CD8-positive, alpha-beta memory T cell (primary cell): Measurements from ENCODE around the gene RNU7-1. TPM values are rescaled to one million over a fixed set of nuclear protein-coding genes. Genes with fewer than 3 reads are reported as not detected.

Source experiments
- CTCF ChIA-PET: fragments of 350-600 bp; sonication (Branson Sonifier 250); formaldehyde crosslinking; loops from one replicate; lab custom pipeline; 2021; ENCODE audit warnings: antibody characterized with exemption; lab: Charles Lee
- POLR2A ChIA-PET: fragments of 350-600 bp; sonication (Branson Sonifier 250); formaldehyde crosslinking; loops from one replicate; lab custom pipeline; 2021; ENCODE audit warnings: antibody characterized with exemption; lab: Charles Lee
- DNase-seq, 5 donors: peaks; one replicate each; pipeline versions ENCODE4 v3.0.0 to v3.0.0-alpha.2; 2020 to 2022; ENCODE audit warnings: mixed read lengths in 1 of 5
- H3K27ac ChIP-seq: one replicate; pipeline ENCODE4 v1.7.0; 2013; ENCODE audit warnings: low read depth, mild to moderate bottlenecking, low read length, moderate library complexity
- H3K27me3 ChIP-seq: 2 replicates; pipeline ENCODE4 v1.7.0; 2013; ENCODE audit warnings: low read length, mild to moderate bottlenecking; ENCODE audit not compliant: insufficient read depth, poor library complexity, severe bottlenecking
- H3K36me3 ChIP-seq: 2 replicates; pipeline ENCODE4 v1.7.0; 2013; ENCODE audit warnings: mild to moderate bottlenecking, low read length, moderate library complexity; ENCODE audit not compliant: insufficient read depth
- H3K4me1 ChIP-seq: 2 replicates; pipeline ENCODE4 v1.7.0; 2013; ENCODE audit warnings: mild to moderate bottlenecking, low read length, moderate library complexity; ENCODE audit not compliant: insufficient read depth
- H3K4me3 ChIP-seq: 2 replicates; pipeline ENCODE4 v1.7.0; 2013; ENCODE audit warnings: mild to moderate bottlenecking, low read length
- H3K9me3 ChIP-seq: 2 replicates; pipeline ENCODE4 v1.7.0; 2013; ENCODE audit warnings: mild to moderate bottlenecking, low read length
- H3K27ac Mint-ChIP-seq, 8 donors: one replicate each; pipeline ENCODE4 v1.8.0; 2020 to 2021; ENCODE audit warnings: mixed read lengths in 8 of 8, mild to moderate bottlenecking in 6 of 8, inconsistent platforms in 3 of 8, moderate library complexity in 3 of 8
- H3K27me3 Mint-ChIP-seq, 2 donors: one replicate each; pipeline ENCODE4 v1.8.0; 2020 to 2021; ENCODE audit warnings: mixed read lengths in 2 of 2, mild to moderate bottlenecking in 1 of 2, moderate library complexity in 1 of 2
- H3K36me3 Mint-ChIP-seq, 3 donors: one replicate each; pipeline ENCODE4 v1.8.0; 2020 to 2021; ENCODE audit warnings: mixed read lengths in 3 of 3, inconsistent platforms in 1 of 3, mild to moderate bottlenecking in 1 of 3
- H3K4me1 Mint-ChIP-seq, 3 donors: one replicate each; pipeline ENCODE4 v1.8.0; 2020 to 2021; ENCODE audit warnings: mixed read lengths in 3 of 3, inconsistent platforms in 1 of 3, mild to moderate bottlenecking in 1 of 3
- H3K4me3 Mint-ChIP-seq, 7 donors: one replicate each; pipeline ENCODE4 v1.8.0; 2020 to 2021; ENCODE audit warnings: mixed read lengths in 7 of 7, mild to moderate bottlenecking in 6 of 7, moderate library complexity in 4 of 7, inconsistent platforms in 2 of 7
- H3K9me3 Mint-ChIP-seq, 5 donors: one replicate each; pipeline ENCODE4 v1.8.0; 2020 to 2022; ENCODE audit warnings: mixed read lengths in 5 of 5, mild to moderate bottlenecking in 3 of 5, moderate library complexity in 2 of 5, inconsistent platforms in 1 of 5
- polyA plus RNA-seq: library from polyadenylated mRNA; unstranded; fragments of 300-500 nt; fragmentation: Illumina TruSeq; gene quantifications from one replicate; pipeline ENCODE4 v1.2.3, GENCODE V29; 2021
- total RNA-seq, 2 experiments: library from RNA; stranded (reverse); gene quantifications; one replicate each; pipeline ENCODE4 v1.2.3, GENCODE V29; 2021

The RNU7-1 gene
- total and polyA plus RNA-seq, 3 experiments from 2014 or later, result not detected

DNA sequence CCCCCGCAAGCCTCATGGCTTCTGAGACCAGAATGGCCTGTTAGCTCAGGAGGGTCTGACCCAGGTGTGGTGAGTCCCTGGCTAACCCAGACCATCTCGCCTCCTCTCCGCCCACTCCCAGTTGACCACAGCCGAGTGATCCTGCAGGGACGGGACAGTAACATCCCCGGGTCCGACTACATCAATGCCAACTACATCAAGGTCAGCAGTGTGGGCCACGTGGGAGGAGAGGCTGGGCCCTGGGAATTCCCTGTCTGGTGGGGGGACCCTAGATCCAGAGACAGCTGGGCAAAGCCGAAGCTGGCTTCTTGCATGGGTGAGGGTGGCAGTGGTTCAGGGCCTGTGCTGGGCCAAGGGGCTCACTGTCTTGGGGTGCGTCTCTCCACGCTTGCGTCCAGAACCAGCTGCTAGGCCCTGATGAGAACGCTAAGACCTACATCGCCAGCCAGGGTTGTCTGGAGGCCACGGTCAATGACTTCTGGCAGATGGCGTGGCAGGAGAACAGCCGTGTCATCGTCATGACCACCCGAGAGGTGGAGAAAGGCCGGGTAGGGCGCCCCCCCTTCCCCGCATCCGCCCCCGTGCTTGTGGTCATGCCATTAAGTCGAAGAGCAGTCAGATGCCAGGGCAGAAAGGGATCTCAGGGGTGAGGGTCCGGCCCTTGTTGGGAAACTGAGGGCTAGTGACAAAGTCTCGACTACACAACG lies 12.6 kb downstream of the RNU7-1 start:
- Mint-ChIP-seq H3K27me3 (no peaks in the 10 kb centered on the region), H3K36me3 (peaks cover 10 to 83% (median 16%) of the 10 kb centered on the region in 3 donors), H3K9me3 (peaks cover 0 to 3% (median 0%) of the 10 kb centered on the region in 5 donors), H3K4me3 (peak overlapping the region; percentile 65 to 99 (median 93)), H3K4me1 (peaks cover 78 to 90% (median 78%) of the 10 kb centered on the region in 3 donors), H3K27ac (peak overlapping the region; percentile 92 to 100 (median 98))
- no peaks in the 10 kb centered on the region for H3K9me3 ChIP-seq
- H3K27me3 ChIP-seq, result no peaks in the 10 kb centered on the region
- peaks cover 77% of the 10 kb centered on the region for H3K4me1 ChIP-seq
- peak in 3 of 5 donors; percentile 37 to 72 (median 47) for DNase-seq
- POLR2A ChIA-PET, result interaction anchor here (0.6 to 13.3 kb wide), 4 partner anchors 8 to 76 kb away, joined by 3 to 481 read pairs (median 4); partner anchors contain the start of genes C12orf57, PTPN6 and RNU7-1
- H3K36me3 ChIP-seq, result peaks cover 48% of the 10 kb centered on the region
- H3K4me3 ChIP-seq, result peak overlapping the region; percentile 7
- CTCF ChIA-PET, result interaction anchor here (0.9 to 13.3 kb wide), 7 partner anchors 9 to 157 kb away, joined by 3 to 815 read pairs (median 5); partner anchors contain the start of genes C12orf57, PTPN6, RNU7-1 and TPI1
- peak overlapping the region; percentile 54 for H3K27ac ChIP-seq

DNA sequence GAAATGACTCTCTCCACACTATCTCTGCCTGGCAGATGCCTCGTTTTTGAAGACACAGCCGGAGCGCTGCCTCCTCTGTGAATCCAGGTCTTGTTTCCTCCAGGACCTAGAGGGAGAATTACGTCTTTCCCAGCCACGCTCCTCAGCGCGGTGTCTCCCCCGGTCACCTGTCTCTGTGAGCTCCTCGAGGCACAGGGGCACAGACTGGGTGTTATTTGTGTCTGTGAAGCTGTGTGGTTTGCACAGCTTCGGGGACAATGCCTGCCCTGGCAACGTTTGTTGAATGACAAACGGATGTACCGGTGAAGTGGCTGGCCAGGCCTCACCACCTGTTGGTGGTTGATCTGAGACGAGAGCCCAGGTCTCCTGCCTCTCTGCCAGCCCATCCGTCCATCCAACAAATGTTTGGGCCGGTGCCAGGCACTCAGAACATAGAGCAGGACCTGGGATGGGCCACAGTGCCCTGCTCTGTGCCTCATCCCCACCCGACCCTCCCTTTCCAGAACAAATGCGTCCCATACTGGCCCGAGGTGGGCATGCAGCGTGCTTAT lies 13.6 kb downstream of the RNU7-1 start:
- Histone ChIP-seq H3K9me3 (no peaks in the 10 kb centered on the region), H3K4me1 (peaks cover 87% of the 10 kb centered on the region), H3K27me3 (no peaks in the 10 kb centered on the region), H3K36me3 (peaks cover 48% of the 10 kb centered on the region), H3K4me3 (no peak overlapping the region), H3K27ac (peak overlapping the region; percentile 54)
- DNase-seq, result peak in 4 of 5 donors; percentile 50 to 68 (median 56)
- Mint-ChIP-seq H3K4me1 (peaks cover 88 to 100% (median 88%) of the 10 kb centered on the region in 3 donors), H3K36me3 (peaks cover 11 to 81% (median 15%) of the 10 kb centered on the region in 3 donors), H3K4me3 (peak overlapping the region; percentile 65 to 99 (median 93)), H3K27ac (peak overlapping the region; percentile 94 to 100 (median 98)), H3K9me3 (peaks cover 0 to 3% (median 0%) of the 10 kb centered on the region in 5 donors), H3K27me3 (no peaks in the 10 kb centered on the region)
- CTCF ChIA-PET, result interaction anchor here (0.9 to 13.3 kb wide), 9 partner anchors 7 to 156 kb away, joined by 3 to 815 read pairs (median 5); partner anchors contain the start of genes C12orf57, C1RL, PTPN6 and RNU7-1
- POLR2A ChIA-PET, result interaction anchor here (0.9 to 13.3 kb wide), 3 partner anchors 10 to 84 kb away, joined by 3 to 481 read pairs (median 13); partner anchors contain the start of genes C12orf57, PTPN6, RNU7-1 and SPSB2

DNA sequence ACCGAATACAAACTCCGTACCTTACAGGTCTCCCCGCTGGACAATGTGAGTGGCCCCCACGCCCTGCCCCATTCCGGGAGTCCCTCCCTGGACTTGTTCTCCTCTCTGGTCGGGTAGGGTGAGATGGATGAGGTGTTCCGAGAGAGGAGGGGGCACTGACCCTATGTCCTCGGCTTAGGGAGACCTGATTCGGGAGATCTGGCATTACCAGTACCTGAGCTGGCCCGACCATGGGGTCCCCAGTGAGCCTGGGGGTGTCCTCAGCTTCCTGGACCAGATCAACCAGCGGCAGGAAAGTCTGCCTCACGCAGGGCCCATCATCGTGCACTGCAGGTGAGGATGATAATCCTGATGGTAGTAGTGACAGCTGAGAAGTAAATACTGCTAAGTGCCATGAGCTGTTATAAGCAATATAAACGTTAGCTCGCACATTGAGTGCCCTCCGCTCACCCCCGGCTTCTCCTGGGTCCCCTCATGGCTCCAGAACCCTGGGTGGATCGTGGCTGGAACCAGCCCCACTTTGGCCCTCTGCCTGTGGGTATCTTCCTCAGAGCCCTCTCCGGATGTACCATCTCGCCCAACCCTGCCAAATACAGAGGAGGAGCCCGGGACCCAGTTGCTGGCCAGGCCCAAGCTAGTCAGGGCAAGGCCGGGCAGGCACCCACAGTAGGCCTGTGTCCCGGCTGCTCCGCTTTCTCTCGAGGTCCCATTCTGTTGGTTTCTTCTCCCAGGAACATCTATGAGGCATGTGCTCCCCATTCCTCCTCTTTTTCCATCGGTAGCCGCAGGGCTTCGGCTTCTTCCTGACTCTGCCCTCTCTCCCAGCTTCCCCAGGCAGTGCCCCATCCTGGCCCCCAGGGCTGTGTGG lies 14.4 kb downstream of the RNU7-1 start:
- H3K4me1 ChIP-seq, result peaks cover 94% of the 10 kb centered on the region
- Mint-ChIP-seq H3K27ac (peak overlapping the region; percentile 94 to 100 (median 98)), H3K4me3 (peak overlapping the region; percentile 76 to 94 (median 91)), H3K9me3 (peaks cover 0 to 3% (median 0%) of the 10 kb centered on the region in 5 donors), H3K36me3 (peaks cover 11 to 73% (median 11%) of the 10 kb centered on the region in 3 donors), H3K27me3 (no peaks in the 10 kb centered on the region), H3K4me1 (peaks cover 85 to 95% (median 89%) of the 10 kb centered on the region in 3 donors)
- POLR2A ChIA-PET, result interaction anchor here (0.9 to 13.3 kb wide), 7 partner anchors 10 to 144 kb away, joined by 3 to 481 read pairs (median 4); partner anchors contain the start of genes ATN1, C12orf57, ENO2 and PTPN6
- H3K4me3 ChIP-seq, result peak overlapping the region; percentile 54
- peaks cover 48% of the 10 kb centered on the region for H3K36me3 ChIP-seq
- no peaks in the 10 kb centered on the region for H3K27me3 ChIP-seq
- DNase-seq, result peak in 1 of 5 donors; percentile 50
- CTCF ChIA-PET, result interaction anchor here (1.2 to 13.3 kb wide), 9 partner anchors 8 to 155 kb away, joined by 3 to 815 read pairs (median 6); partner anchors contain the start of genes C12orf57, C1RL, PTPN6 and RNU7-1
- H3K27ac ChIP-seq, result peak overlapping the region; percentile 65
- H3K9me3 ChIP-seq, result no peaks in the 10 kb centered on the region

DNA sequence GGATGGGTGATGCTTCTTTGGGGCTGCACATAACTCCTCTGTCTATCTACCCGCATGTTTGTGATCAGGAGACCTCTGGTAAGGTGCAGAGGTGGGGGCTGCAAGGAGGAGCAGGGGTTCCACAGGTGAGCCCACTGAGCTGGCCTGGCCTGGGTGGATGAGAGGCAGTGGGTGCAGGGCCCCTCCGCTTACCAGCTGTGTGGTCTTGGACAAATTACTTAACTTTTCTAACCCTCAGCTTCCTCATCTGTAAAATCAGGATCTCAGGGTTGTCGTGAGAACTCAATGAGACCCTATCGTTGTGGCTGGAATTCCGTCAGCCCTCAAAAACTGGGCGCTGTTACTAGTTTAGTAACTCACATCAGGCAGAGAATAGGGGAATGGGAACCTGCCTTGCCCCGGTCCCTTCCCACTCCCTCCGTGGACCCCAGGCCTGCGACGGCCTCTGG lies 15.0 kb downstream of the RNU7-1 start:
- peaks cover 92% of the 10 kb centered on the region for H3K4me1 ChIP-seq
- Mint-ChIP-seq H3K27me3 (no peaks in the 10 kb centered on the region), H3K4me3 (peak overlapping the region; percentile 76 to 94 (median 91)), H3K4me1 (peaks cover 83 to 89% (median 83%) of the 10 kb centered on the region in 3 donors), H3K36me3 (peaks cover 11 to 68% (median 11%) of the 10 kb centered on the region in 3 donors), H3K27ac (peak overlapping the region; percentile 94 to 100 (median 98)), H3K9me3 (peaks cover 0 to 3% (median 0%) of the 10 kb centered on the region in 5 donors)
- H3K4me3 ChIP-seq, result peak overlapping the region; percentile 54
- H3K27ac ChIP-seq, result peak overlapping the region; percentile 65
- POLR2A ChIA-PET, result interaction anchor here (1.0 to 13.3 kb wide), 8 partner anchors 11 to 143 kb away, joined by 3 to 481 read pairs (median 5); partner anchors contain the start of genes ATN1, C12orf57, ENO2 and PTPN6
- H3K36me3 ChIP-seq, result peaks cover 48% of the 10 kb centered on the region
- H3K27me3 ChIP-seq, result no peaks in the 10 kb centered on the region
- H3K9me3 ChIP-seq, result no peaks in the 10 kb centered on the region
- DNase-seq, result peak in 1 of 5 donors; percentile 49
- CTCF ChIA-PET, result interaction anchor here (1.2 to 13.3 kb wide), 9 partner anchors 10 to 155 kb away, joined by 3 to 815 read pairs (median 7); partner anchors contain the start of genes C12orf57, C1RL, PTPN6 and RNU7-1

DNA sequence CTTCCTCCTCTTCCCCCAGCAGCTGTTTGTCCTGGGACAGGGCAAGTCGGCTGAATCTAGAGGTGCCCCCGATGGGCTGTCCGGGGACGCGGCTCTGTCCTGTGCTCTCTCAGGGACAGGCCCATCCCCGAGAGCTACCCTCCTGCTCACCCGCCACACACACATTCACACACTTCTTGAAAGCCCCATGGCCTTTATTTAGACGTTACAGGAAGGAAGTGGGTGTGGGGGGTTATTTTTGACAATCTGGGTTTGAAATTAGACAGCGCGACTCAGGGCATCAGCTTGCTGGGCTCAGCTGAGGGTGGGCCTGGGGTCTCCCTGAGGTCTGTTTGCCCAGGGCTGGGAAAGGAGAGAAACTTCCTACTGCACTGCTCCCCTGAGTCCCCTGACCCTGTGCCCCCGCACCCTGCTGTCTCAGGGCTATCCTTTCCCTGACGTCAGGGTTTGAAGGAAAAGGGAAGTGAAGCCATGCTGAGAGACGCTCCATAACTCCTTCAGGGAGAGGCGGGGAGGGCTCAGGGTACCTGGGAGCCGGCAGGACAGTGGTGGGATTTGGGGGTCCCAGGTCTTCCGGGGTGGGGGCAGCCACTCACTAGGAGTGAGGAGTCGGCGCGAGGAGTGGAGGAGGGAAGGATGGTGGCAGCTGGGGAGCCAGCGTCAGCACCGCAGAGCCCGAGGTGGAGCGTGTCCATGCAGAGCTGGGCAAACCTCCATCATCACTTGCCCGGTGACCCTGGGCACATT lies 15.6 kb downstream of the RNU7-1 start:
- Mint-ChIP-seq H3K36me3 (peaks cover 11 to 62% (median 11%) of the 10 kb centered on the region in 3 donors), H3K4me3 (peak overlapping the region; percentile 76 to 94 (median 91)), H3K4me1 (peaks cover 77 to 88% (median 78%) of the 10 kb centered on the region in 3 donors), H3K9me3 (no peaks in the 10 kb centered on the region), H3K27me3 (no peaks in the 10 kb centered on the region), H3K27ac (peak overlapping the region; percentile 94 to 100 (median 98))
- H3K4me3 ChIP-seq, result peak overlapping the region; percentile 54
- H3K27me3 ChIP-seq, result no peaks in the 10 kb centered on the region
- CTCF ChIA-PET, result interaction anchor here (1.2 to 13.3 kb wide), 10 partner anchors 9 to 154 kb away, joined by 3 to 815 read pairs (median 7); partner anchors contain the start of genes C12orf57, C1RL, PTPN6 and RNU7-1
- peak; percentile 68 to 88 (median 83) for DNase-seq
- H3K4me1 ChIP-seq, result peaks cover 87% of the 10 kb centered on the region
- H3K9me3 ChIP-seq, result no peaks in the 10 kb centered on the region
- peak overlapping the region; percentile 65 for H3K27ac ChIP-seq
- POLR2A ChIA-PET, result interaction anchor here (1.0 to 13.3 kb wide), 10 partner anchors 10 to 143 kb away, joined by 3 to 481 read pairs (median 4); partner anchors contain the start of genes ATN1, C12orf57, ENO2 and LPCAT3
- H3K36me3 ChIP-seq, result peaks cover 48% of the 10 kb centered on the region

GRCh38 chr12:6959805-6960592 lies 16.4 kb downstream of the RNU7-1 start:
- CTCF ChIA-PET, result interaction anchor here (1.2 to 13.3 kb wide), 8 partner anchors 9 to 153 kb away, joined by 3 to 815 read pairs (median 14); partner anchors contain the start of genes ATN1, C12orf57, PTPN6 and RNU7-1
- Histone ChIP-seq H3K36me3 (peaks cover 42% of the 10 kb centered on the region), H3K4me1 (peaks cover 87% of the 10 kb centered on the region), H3K4me3 (peak overlapping the region; percentile 54), H3K27me3 (no peaks in the 10 kb centered on the region), H3K27ac (peak overlapping the region; percentile 86), H3K9me3 (no peaks in the 10 kb centered on the region)
- POLR2A ChIA-PET, result interaction anchor here (1.0 to 13.3 kb wide), 10 partner anchors 9 to 95 kb away, joined by 3 to 481 read pairs (median 6); partner anchors contain the start of genes C12orf57, LPCAT3, PTPN6 and RNU7-1
- H3K27me3 Mint-ChIP-seq, result no peaks in the 10 kb centered on the region
- peak overlapping the region; percentile 94 to 100 (median 99) for H3K27ac Mint-ChIP-seq
- peaks cover 72 to 88% (median 78%) of the 10 kb centered on the region in 3 donors for H3K4me1 Mint-ChIP-seq
- DNase-seq, result peak in 1 of 5 donors; percentile 52
- H3K9me3 Mint-ChIP-seq, result no peaks in the 10 kb centered on the region
- H3K36me3 Mint-ChIP-seq, result peaks cover 11 to 56% (median 11%) of the 10 kb centered on the region in 3 donors
- H3K4me3 Mint-ChIP-seq, result peak overlapping the region; percentile 55 to 92 (median 85)
